ENCODE measurements around the gene ZEB1.

Gene ZEB1

GRCh38 chr10:31515819-31516402 lies 196.9 kb downstream of the ZEB1 start:
- DNase-seq (ENCODE audit: low read depth) = no peak
- no peak for TF ChIP-seq CTCF (IDR thresholded peaks at IDR 0.05; ENCODE audit: control insufficient read depth, insufficient read depth, low read depth, low read length, missing control alignments)
- H3K4me3 ChIP-seq (ENCODE audit: control insufficient read depth, low read depth, low read length) = no peak overlapping the region

GRCh38 chr10:31520986-31521831 lies 202.2 kb downstream of the ZEB1 start:
- H3K4me3 ChIP-seq (ENCODE audit: control insufficient read depth, low read depth, low read length) = no peak overlapping the region
- DNase-seq (ENCODE audit: low read depth) = no peak
- TF ChIP-seq CTCF (IDR thresholded peaks at IDR 0.05; ENCODE audit: control insufficient read depth, insufficient read depth, low read depth, low read length, missing control alignments) = no peak

DNA sequence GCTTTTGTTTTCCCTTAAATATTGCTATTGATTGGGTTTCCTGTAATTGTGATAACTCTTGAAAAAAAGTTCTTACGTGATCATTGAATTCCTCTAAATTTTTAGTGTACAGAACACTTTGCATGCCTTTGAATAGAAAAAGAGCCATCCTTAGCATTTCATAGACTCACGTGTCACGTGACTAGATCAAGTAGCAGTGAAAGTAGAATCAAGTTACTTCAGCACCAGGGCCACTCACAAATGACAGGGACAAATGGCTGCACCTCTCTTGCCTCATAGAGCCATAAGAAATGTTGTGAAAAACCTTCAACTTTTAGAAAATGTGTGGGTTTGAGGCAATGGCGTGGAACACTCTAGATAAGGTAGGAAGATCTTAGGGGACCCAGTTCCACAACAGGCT lies 203.8 kb downstream of the ZEB1 start:
- H3K4me3 ChIP-seq (ENCODE audit: control insufficient read depth, low read depth, low read length) = no peak overlapping the region
- DNase-seq (ENCODE audit: low read depth) = no peak
- no peak for TF ChIP-seq CTCF (IDR thresholded peaks at IDR 0.05; ENCODE audit: control insufficient read depth, insufficient read depth, low read depth, low read length, missing control alignments)

- TF ChIP-seq CTCF (IDR thresholded peaks at IDR 0.05; ENCODE audit: control insufficient read depth, insufficient read depth, low read depth, low read length, missing control alignments) = no peak
- no peak overlapping the region for H3K4me3 ChIP-seq (ENCODE audit: control insufficient read depth, low read depth, low read length)
- no peak for DNase-seq (ENCODE audit: low read depth)
These were observed 205.4 kb downstream of the ZEB1 start for GRCh38 chr10:31524460-31524859.

DNA sequence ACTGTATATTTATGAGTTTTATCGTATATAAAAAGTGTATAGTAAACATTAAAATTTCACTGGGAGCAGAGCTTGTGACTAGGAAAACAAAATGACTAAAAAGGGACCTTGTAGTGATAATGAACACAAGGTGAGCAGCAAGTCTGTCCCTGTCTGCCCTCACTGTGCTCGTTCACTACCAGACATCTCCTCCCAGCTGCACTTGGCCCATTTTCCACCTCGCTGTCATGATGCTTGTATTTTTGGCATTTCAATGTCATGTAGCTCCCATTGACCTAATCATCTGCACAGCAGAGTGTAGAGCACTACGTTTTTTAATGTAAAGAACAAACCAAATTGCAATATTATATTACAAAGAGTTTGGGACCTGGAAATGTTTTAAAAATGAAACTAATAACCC lies 207.2 kb downstream of the ZEB1 start:
- TF ChIP-seq CTCF (IDR thresholded peaks at IDR 0.05; ENCODE audit: control insufficient read depth, insufficient read depth, low read depth, low read length, missing control alignments) = no peak
- H3K4me3 ChIP-seq (ENCODE audit: control insufficient read depth, low read depth, low read length) = no peak overlapping the region
- no peak for DNase-seq (ENCODE audit: low read depth)

GRCh38 chr10:31526681-31527080 lies 207.7 kb downstream of the ZEB1 start:
- no peak for DNase-seq (ENCODE audit: low read depth)
- no peak overlapping the region for H3K4me3 ChIP-seq (ENCODE audit: control insufficient read depth, low read depth, low read length)
- no peak for TF ChIP-seq CTCF (IDR thresholded peaks at IDR 0.05; ENCODE audit: control insufficient read depth, insufficient read depth, low read depth, low read length, missing control alignments)
